Common myeloid progenitor, CD34-positive (primary cell): ENCODE data around the gene BNIPL.

Experiments used
- CTCF ChIA-PET: fragments of 350-600 bp; sonication (Branson Sonifier 250); formaldehyde crosslinking; loops from one replicate; lab custom pipeline; 2021; ENCODE audit warnings: antibody characterized with exemption; lab: Charles Lee
- POLR2A ChIA-PET: fragments of 350-600 bp; sonication (Branson Sonifier 250); formaldehyde crosslinking; loops from one replicate; lab custom pipeline; 2021; ENCODE audit warnings: antibody characterized with exemption; lab: Charles Lee
- DNase-seq, 3 donors: peaks; one replicate each; pipeline versions ENCODE4 v3.0.0 to v3.0.0-alpha.2; 2013
- H3K27ac ChIP-seq, 2 experiments: 1 replicate in 1 of 2; 2 replicates in 1 of 2; pipeline ENCODE4 v1.7.0; 2013; ENCODE audit warnings: inconsistent platforms in 2 of 2, low read length in 2 of 2, mild to moderate bottlenecking in 2 of 2, low read depth in 1 of 2, moderate library complexity in 1 of 2; ENCODE audit not compliant: severe bottlenecking in 2 of 2, insufficient read depth in 1 of 2, poor library complexity in 1 of 2
- H3K27me3 ChIP-seq, 5 experiments: replicated peaks in 2 of 5; 1 replicate in 3 of 5; 2 replicates in 2 of 5; pipeline versions ENCODE4 v1.6.1 to v1.7.0; 2013; ENCODE audit warnings: low read length in 4 of 5, mild to moderate bottlenecking in 2 of 5, moderate library complexity in 2 of 5, inconsistent platforms in 1 of 5; ENCODE audit not compliant: insufficient read depth in 5 of 5, control insufficient read depth in 4 of 5
- H3K36me3 ChIP-seq, 4 experiments: 1 replicate in 2 of 4; 2 replicates in 2 of 4; pipeline versions ENCODE4 v1.6.1 to v1.7.0; 2013; ENCODE audit warnings: low read length in 3 of 4, control low read depth in 1 of 4, mild to moderate bottlenecking in 1 of 4; ENCODE audit not compliant: control insufficient read depth in 4 of 4, insufficient read depth in 4 of 4
- H3K4me1 ChIP-seq, 4 experiments: 1 replicate in 3 of 4; 2 replicates in 1 of 4; pipeline versions ENCODE4 v1.6.1 to v1.7.1; 2013; ENCODE audit warnings: low read length in 3 of 4, mild to moderate bottlenecking in 3 of 4, control low read depth in 1 of 4, inconsistent platforms in 1 of 4, moderate library complexity in 1 of 4; ENCODE audit not compliant: control insufficient read depth in 4 of 4, insufficient read depth in 4 of 4; ENCODE audit errors: control extremely low read depth in 1 of 4
- H3K4me3 ChIP-seq, 7 experiments: 1 replicate in 4 of 7; 2 replicates in 3 of 7; pipeline versions ENCODE4 v1.5.1 to v1.7.0; 2013; ENCODE audit warnings: mild to moderate bottlenecking in 7 of 7, low read length in 6 of 7, moderate library complexity in 6 of 7, inconsistent platforms in 2 of 7, low read depth in 2 of 7, control low read depth in 1 of 7; ENCODE audit not compliant: insufficient read depth in 4 of 7, control insufficient read depth in 1 of 7; ENCODE audit errors: extremely low read depth in 1 of 7
- H3K9me3 ChIP-seq, 5 experiments: 1 replicate in 4 of 5; 2 replicates in 1 of 5; pipeline versions ENCODE4 v1.6.1 to v1.7.1; 2013; ENCODE audit warnings: low read length in 4 of 5, mild to moderate bottlenecking in 2 of 5, inconsistent platforms in 1 of 5, low read depth in 1 of 5, moderate library complexity in 1 of 5; ENCODE audit not compliant: control insufficient read depth in 4 of 5, insufficient read depth in 2 of 5; ENCODE audit errors: control extremely low read depth in 1 of 5
- WGBS: methylation state at CpG from one replicate; pipeline ENCODE4 v1.1.5; 2013; ENCODE audit not compliant: insufficient coverage; 5-methylcytosine and 5-hydroxymethylcytosine counted together

The BNIPL gene

GRCh38 chr1:151008244-151009205, 27.9 kb upstream of the BNIPL start, which contains the start of gene PRUNE1:
PRUNE1 (plus strand) TSS chr1:151008449; CDS start chr1:151008633, 184 bp downstream.
- ChIA-PET POLR2A (no interaction called here), CTCF (interaction anchor here (1.1 to 1.7 kb wide), 2 partner anchors 9 to 29 kb away, joined by 7 read pairs; no protein-coding TSS in a partner anchor)
- Histone ChIP-seq H3K4me3 (peak within 1 kb of the TSS; percentile 69 to 96 (median 81)), H3K27me3 (no peaks in the 10 kb centered on the region), H3K36me3 (no peaks in the 10 kb centered on the region), H3K9me3 (no peaks in the 10 kb centered on the region), H3K27ac (peak within 1 kb of the TSS; percentile 95 to 98), H3K4me1 (peaks cover 32 to 95% (median 83%) of the 10 kb centered on the region in 4 experiments)
- 0% methylated on average over 63 of the region's 69 CpGs for WGBS
- peak; percentile 98 to 99 (median 99) for DNase-seq

GRCh38 chr1:151009206-151009587, 27.2 kb upstream of the BNIPL start:
- Histone ChIP-seq H3K36me3 (no peaks in the 10 kb centered on the region), H3K27ac (peak overlapping the region; percentile 95 to 98), H3K27me3 (no peaks in the 10 kb centered on the region), H3K9me3 (no peaks in the 10 kb centered on the region), H3K4me1 (peaks cover 34 to 93% (median 81%) of the 10 kb centered on the region in 4 experiments), H3K4me3 (peak overlapping the region in 6 of 7 experiments; percentile 75 to 96 (median 84))
- POLR2A ChIA-PET, result no interaction called here
- no peak for DNase-seq
- CTCF ChIA-PET, result interaction anchor here (1.1 to 1.7 kb wide), 2 partner anchors 10 to 29 kb away, joined by 7 read pairs; no protein-coding TSS in a partner anchor
- 60% methylated on average over 2 of the region's 3 CpGs for WGBS

- Histone ChIP-seq H3K27ac (peak overlapping the region in 1 of 2 experiments; percentile 98), H3K36me3 (no peaks in the 10 kb centered on the region), H3K9me3 (no peaks in the 10 kb centered on the region), H3K27me3 (no peaks in the 10 kb centered on the region), H3K4me3 (peak overlapping the region in 2 of 7 experiments; percentile 87 to 88), H3K4me1 (peaks cover 33 to 89% (median 76%) of the 10 kb centered on the region in 4 experiments)
- ChIA-PET POLR2A (no interaction called here), CTCF (interaction anchor here (1.1 to 1.7 kb wide), 3 partner anchors 11 to 30 kb away, joined by 3 to 7 read pairs (median 7); no protein-coding TSS in a partner anchor)
- 98% methylated on average over 7 of the region's 8 CpGs for WGBS
- DNase-seq, result no peak
Observed at GRCh38 chr1:151009674-151010345, 26.6 kb upstream of the BNIPL start.

- CTCF ChIA-PET, result interaction anchor here (1.4 kb wide), 1 partner anchor 12 kb away, joined by 3 read pairs; no protein-coding TSS in a partner anchor
- Histone ChIP-seq H3K4me1 (peaks cover 32 to 84% (median 71%) of the 10 kb centered on the region in 4 experiments), H3K9me3 (no peaks in the 10 kb centered on the region), H3K27ac (peak overlapping the region in 1 of 2 experiments; percentile 27), H3K27me3 (no peaks in the 10 kb centered on the region), H3K4me3 (no peak overlapping the region), H3K36me3 (no peaks in the 10 kb centered on the region)
- 100% methylated on average over 1 of the region's 3 CpGs for WGBS
- POLR2A ChIA-PET, result no interaction called here
- DNase-seq, result no peak
Observed at GRCh38 chr1:151010346-151010726, 26.1 kb upstream of the BNIPL start.

GRCh38 chr1:151011154-151011850, 25.1 kb upstream of the BNIPL start:
- 71% methylated on average over 1 of the region's 4 CpGs for WGBS
- ChIA-PET CTCF (interaction anchor here (0.7 to 1.9 kb wide), 5 partner anchors 13 to 60 kb away, joined by 3 to 7 read pairs (median 4); no protein-coding TSS in a partner anchor), POLR2A (interaction anchor here (0.6 to 0.7 kb wide), 2 partner anchors 240 to 246 kb away, joined by 4 to 5 read pairs; partner anchors contain the start of gene CTSS)
- Histone ChIP-seq H3K4me3 (peak overlapping the region in 3 of 7 experiments; percentile 1 to 42 (median 12)), H3K9me3 (no peaks in the 10 kb centered on the region), H3K4me1 (peaks cover 27 to 74% (median 61%) of the 10 kb centered on the region in 4 experiments), H3K27me3 (no peaks in the 10 kb centered on the region), H3K27ac (peak overlapping the region; percentile 30 to 45), H3K36me3 (no peaks in the 10 kb centered on the region)
- DNase-seq, result peak in 2 of 3 donors; percentile 80 to 85

- CTCF ChIA-PET, result interaction anchor here (1.0 to 1.9 kb wide), 3 partner anchors 11 to 31 kb away, joined by 3 to 7 read pairs (median 3); partner anchors contain the start of gene ANXA9
Observed at GRCh38 chr1:151012684-151013471, 23.5 kb upstream of the BNIPL start.

More at GRCh38 chr1:151012684-151013471, 23.5 kb upstream of the BNIPL start:
- no peak overlapping the region for H3K4me3 ChIP-seq
- H3K27me3 ChIP-seq, result no peaks in the 10 kb centered on the region
- POLR2A ChIA-PET, result no interaction called here
- peaks cover 0 to 5% (median 2%) of the 10 kb centered on the region in 4 experiments for H3K36me3 ChIP-seq
- peak overlapping the region in 1 of 2 experiments; percentile 59 for H3K27ac ChIP-seq
- H3K4me1 ChIP-seq, result peaks cover 21 to 58% (median 46%) of the 10 kb centered on the region in 4 experiments
- H3K9me3 ChIP-seq, result no peaks in the 10 kb centered on the region
- WGBS, result 96% methylated on average over 11 of the region's 14 CpGs
- no peak for DNase-seq
